HG03460 (cell line): ENCODE data around the gene CDC42SE2.
"Not testable (repeated sequence)": the region's sequence is repeated elsewhere in the genome, so short reads cannot be mapped to it uniquely, and the experiment has no call there.

Experiments
- ATAC-seq: cut with Tn5 transposase; IDR thresholded peaks from one replicate; pipeline ENCODE4 v1.9.1; 2021; ENCODE audit not compliant: unreplicated experiment

CDC42SE2 gene

DNA sequence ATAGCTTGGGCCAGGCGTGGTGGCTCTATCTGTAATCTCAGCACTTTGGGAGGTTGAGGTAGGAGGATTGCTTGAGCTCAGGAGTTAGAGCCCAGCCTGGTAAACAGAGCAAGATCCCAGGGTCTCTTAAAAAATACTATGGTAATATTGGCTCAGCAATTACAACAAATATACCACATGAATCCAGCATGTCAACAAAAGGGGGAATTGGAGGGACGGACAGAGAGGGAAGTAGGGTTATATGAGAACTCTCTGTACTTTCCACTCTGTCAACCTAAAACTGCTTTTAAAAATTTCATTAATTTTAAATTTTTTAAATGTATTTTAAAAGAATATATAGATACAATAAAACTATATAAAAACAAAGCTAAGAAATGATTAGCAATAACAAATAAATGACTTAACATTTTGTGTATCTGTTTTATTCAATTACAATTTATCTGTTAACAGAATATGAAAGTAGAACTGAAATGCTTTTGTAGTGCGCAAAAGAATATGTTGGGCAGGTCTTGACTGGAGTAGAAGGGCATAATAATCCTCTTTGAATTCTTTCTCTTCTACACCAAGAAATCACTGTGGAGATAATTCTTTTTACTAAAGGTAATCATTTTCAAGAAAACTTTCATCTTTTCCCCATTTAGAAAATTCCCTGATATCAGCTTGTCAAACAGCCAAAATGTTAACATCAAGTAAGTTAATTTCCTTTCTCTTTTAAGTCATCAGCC, 12.9 kb upstream of the CDC42SE2 start:
- no peak for ATAC-seq

DNA sequence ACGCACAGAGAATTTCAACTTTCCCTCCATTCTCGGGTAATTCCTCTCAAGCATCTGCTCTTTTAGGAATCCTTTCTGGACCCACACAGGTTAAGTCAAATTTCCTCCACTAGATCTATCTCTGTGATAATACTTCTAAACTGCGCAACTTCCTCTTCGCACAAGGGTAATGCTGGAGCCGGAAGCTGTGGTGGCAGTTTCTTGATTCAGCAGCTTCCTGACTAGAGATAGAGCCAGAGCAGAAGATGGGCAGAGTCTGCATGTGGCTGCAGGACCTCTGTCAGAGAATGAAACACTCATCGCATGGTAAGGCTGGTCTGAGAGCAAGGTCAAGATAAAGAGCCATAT, 11.1 kb upstream of the CDC42SE2 start:
- peak; percentile 90 for ATAC-seq

DNA sequence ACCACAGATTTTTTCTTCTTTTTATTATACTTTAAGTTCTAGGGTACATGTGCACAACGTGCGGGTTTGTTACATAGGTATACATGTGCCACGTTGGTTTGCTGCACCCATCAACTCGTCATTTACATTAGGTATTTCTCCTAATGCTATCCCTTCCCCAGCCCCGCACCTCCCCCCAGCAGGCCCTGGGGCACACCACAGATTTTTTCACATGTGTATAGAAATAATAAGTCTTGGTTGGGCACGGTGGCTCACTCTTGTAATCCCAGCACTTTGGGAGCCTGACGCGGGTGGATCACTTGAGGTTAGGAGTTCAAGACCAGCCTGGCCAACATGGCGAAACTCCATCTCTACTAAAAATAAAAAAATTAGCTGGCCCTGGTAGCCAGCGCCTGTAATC, 9.8 kb upstream of the CDC42SE2 start:
- ATAC-seq: not testable (repeated sequence)

DNA sequence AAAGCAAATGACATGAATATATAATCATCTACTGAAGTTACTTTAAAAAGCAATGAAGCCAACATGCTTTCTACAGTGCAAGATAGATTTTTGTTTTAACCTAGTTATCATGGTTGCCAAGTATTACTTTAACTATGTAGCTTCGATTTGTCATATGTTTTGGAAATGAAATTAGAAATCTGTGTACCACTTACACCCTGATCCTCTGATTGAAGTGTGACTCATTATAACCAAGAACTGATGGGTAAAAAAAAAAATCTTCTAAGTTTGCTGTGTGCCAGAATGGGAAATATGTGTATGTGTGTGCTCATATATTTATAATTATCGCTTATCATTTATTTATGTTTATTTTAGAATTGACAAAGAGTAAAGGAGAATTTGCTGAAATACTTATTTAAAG, 9.1 kb upstream of the CDC42SE2 start:
- no peak for ATAC-seq

DNA sequence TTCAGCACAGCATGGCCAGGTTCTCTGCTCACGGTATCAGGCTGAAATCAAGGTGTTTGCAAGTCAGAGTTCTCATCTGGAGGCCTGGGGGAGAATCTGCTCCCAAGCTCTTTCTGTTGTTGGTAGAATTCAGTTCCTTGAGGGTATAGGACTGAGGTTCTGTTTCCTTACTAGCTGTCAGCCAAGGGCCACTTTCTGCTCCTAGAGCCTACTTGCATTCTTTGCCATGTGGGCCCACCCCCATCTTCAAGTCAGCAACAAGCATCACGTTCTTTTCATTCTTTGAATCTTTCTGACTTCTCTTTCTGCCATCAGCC, 7.4 kb upstream of the CDC42SE2 start:
- ATAC-seq: no peak

DNA sequence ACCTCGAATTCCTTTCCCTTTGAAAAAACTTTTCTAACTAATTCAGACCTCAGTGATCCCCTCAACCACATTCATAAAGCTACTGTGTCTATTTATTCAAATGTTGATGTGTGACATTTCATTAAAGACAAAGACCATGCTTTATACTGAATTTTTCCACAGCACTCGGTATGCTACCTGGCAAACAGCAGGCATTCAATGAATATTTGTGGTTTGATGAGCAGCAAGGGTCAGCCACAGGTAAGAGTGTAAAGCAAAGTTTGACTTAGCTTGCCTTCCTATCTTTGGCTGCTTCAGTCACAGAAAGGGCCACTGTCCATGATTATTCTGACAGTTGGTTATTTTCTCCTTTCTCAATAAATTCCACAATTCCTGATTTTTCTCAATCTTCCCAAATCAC, 5.1 kb upstream of the CDC42SE2 start:
- no peak for ATAC-seq

DNA sequence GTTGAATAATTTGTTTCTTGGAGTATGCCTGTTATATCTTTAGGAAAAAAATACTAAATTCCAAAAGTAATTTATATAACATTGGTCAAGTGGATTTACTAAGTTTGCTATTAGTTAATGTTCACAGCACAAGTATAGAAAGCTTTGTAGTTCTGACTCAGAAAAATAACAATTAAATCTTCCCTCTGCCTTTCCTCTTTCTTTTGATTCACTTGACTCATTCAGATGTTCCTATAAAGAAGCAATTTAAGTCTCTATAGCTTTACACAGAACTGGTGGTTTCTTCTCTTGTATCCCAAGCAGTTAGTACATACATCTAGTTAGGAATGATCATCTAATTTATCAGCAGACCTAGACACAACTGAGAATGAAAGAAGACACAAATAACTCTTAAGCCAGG, 4.5 kb upstream of the CDC42SE2 start:
- ATAC-seq: no peak

DNA sequence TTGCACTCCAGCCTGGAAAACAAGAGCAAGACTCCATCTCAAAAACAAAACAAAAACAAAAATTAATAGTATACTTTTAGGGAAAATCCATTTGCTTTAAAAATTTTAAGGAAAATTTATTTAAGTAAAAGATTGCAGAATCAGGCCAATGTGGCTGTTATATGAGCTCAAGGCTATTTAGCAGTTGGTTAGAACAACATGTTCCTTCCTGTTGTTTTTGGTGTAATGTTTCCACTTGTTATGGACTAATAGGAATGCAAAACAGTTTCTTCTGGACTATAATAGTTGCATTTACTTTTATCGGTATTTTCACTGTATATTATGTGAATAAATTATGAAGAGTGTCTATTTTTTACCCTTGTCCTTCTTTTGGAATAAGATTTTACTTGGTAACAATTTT, 3.0 kb upstream of the CDC42SE2 start:
- no peak for ATAC-seq

DNA sequence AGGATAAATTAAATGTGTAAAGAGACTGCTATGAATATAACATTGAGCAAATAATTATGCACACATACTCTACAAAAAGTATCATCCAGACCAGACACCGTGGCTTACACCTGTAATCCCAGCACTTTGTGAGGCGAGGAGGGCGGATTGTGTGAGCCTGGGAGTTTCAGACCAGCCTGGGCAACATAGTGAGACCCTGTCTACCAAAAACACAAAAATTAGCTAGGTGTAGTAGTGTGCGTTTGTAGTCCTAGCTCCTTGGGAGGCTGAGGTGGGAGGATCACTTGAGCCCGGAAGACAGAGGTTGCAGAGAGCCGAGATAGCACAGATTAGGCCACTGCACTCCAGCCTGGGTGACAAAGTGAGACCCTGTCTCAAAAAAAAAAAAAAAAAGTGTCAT, 2.4 kb upstream of the CDC42SE2 start:
- no peak for ATAC-seq

DNA sequence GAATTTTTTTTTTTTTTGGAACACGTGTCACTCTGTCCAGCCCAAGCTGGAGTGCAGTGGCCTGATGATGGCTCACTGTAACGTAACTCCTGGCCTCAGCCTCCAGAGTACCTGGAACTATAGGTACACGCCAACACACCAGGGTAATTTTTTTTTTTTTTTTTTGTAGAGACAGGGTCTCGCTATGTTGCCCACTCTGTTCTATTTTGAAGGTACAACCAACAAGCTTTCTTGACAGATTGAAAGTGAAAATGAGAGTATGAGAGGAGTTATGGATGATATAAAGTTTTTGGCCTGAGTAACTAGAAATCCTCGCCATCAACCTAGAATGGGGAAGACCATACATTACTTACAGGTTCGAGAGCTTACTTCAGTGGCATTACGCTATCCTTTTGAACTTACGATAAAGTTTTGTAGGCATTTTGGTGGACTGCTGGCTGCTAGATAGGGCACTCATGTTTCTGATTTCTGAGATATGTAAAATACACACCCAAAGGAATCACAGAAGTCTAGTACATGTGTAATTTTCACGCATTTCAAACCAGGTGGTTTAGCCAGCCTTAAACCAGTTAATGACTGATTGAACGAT, 806 bp upstream of the CDC42SE2 start:
- peak; percentile 21 for ATAC-seq

DNA sequence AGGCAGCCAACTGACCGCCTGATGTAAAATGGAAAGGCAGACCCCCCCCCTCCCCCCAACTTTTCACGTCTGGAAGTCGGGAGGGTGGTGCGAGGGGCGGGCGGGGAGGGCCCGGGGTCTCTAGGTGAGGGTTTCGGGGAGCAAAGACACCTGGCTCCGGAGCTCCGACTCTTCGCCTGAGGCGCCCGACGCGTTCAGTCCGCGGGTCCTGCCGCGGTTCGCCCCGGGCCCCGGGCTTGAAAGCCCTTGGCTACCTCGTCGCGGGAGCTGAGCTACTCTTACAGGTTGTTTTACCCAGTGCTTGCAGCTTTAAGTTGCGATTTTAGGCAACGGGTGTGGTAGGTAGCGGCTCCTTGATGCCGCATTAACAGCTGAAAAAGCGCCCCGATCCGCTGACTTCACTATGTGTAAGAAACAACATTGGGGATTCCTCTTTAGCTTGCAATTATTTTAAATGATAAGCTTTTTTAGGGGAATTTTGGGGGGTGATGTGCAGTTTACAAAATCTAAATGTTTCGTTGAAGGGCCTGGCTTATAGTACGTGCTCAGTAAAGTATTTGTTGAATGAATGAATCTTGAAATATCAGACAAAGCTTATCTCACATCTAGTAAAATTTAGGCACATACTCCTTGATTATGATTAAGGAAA, 722 bp downstream of the CDC42SE2 start:
- peak; percentile 4 for ATAC-seq

DNA sequence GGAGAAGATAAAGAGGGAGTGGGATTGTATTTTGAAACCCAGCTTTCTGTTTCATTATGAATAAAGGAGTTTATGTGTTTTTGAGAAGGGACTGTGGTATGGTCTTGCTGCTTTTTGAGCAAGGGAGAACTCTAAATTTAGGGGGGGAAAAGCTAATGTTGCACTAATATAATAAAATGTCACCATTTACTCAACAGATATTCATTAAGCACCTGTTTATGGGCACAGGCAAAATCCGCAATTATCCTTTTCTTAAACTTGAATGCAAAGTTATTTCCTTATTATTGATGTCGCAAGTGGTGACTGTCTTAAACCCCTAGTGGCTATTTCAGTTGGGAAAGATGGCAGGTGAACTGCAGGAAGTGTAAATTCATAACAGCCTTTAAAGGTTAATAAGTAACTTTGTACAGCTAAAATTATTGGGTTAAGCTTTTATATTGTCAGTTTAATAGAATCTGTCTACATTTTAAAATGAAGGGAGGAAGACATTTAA, 1.5 kb downstream of the CDC42SE2 start:
- peak; percentile 25 for ATAC-seq

DNA sequence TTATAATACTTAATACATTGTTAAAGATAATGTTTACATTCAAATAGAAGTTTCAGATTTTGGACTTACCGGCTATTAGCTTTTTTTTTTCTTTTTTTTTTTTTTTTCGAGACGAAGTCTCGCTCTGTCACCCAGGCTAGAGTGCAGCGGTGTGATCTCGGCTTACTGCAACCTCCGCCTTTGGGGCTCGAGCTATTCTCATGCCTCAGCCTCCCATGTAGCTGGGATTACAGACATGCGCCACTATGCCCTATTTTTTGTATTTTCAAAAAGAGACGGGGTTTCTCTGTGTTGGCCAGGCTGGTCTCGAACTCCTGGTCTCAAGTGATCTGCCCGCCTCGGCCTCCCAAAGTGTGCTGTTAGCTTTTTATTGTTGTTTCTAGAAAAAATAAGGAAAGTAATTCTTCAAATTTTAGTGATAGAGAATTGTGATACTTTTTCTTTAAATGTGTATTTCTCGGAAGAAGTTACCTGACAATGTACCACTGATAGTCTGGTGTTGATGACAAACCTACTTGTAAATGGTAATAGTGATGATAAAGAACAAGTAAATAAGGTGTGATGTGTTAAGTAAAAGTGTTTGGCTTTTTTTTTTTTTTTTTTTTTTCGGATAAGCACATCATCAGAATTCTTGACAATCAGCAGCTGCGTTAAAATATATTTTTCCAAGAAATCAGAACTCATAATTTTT, 2.7 kb downstream of the CDC42SE2 start:
- ATAC-seq: no peak

DNA sequence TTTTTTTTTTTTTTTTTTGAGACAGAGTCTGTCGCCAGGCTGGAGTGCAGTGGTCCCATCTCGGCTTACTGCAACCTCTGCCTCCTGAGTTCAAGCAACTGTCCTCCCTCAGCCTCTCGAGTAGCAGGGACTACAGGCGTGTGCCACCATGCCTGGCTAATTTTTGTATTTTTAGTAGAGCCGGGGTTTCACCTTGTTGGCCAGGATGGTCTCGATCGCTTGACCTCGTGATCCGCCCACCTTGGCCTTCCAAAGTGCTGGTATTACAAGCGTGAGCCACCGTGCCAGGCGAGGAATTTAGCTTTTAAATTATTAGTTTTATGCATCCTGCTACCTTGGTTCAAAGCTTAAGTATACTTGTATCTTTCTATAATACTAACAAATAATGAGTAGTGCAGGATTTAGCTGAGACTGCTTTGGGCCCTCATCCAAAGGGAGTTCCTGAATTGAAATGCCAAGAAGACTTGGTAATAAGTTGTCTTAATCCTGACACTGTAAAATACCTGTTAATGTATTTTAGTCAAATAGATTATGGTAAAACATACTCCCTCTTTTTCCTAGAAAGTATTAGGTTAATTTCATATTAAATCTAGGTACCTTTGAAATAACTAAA, 5.0 kb downstream of the CDC42SE2 start:
- ATAC-seq: no peak

DNA sequence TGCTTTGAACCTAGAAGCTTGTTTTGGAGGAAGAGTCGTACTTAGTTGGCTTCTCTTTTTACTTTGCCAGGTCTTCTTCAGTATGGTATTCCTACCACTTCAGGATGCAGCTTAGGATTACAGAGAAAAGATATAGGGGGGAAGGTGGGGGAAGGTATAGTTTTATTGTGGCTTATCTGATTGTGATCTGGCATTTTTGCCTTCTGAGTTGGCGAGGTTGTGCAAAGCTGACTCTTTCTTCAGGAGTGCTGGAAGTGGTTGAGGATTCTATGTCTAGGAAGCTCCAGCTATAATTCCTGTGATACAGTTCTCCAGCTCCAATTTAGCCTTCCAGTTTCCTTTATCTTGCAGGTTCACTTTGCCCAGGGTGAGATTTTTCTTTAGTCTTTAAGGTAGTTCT, 7.0 kb downstream of the CDC42SE2 start:
- ATAC-seq: no peak

DNA sequence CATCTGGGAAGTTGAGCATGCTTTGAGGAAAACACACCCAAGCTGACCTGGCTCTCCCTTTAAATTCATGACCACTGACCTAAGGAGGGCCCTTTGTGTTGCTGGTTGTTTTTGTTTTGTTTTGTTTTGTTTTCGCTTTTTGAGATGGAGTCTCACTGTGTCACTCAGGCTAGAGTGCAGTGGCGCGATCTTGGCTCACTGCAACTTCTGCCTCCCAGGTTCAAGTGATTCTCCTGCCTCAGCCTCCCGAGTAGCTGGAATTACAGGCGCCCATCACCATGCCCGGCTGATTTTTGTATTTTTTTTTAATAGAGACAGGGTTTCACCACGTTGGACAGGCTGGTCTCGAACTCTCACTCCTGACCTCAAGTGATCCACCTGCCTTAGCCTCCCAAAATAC, 8.0 kb downstream of the CDC42SE2 start:
- not testable (repeated sequence) for ATAC-seq

DNA sequence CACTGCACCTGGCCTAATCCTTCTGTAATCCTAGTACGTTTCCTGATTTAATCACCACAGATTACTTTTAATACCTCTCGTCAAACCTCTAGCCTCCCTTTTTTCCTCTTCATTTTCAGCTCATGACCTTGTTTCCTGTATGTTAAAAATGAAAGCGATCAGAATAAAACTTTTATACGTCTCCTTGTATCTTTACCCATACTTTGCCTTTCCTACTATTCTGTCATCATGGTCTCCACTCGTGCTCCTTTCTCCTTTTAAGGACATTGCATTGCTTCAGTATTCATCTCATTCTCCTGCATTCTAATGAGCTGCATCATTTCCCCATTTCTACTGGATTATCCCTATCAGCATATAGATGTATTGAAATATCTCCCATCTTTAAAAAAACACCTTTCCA, 8.5 kb downstream of the CDC42SE2 start:
- ATAC-seq: no peak

DNA sequence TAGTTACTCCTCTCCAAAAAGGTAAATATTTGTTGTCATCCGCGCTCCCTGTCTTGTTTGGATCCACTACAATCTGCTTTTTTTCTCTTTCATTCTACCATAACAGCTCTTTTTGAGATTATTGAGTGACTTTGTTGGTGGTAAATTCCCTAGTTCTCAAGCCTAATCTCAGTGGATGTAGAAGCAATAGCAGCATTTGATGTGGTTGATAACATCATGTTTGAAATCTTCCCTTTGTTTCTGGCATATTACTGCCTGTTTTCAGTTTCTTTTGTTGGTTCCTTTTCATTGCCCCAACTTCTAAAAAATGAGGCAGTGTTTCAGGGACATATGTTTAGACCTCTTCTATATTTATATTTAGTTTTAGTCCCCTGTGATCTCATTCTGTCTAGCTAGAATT, 8.9 kb downstream of the CDC42SE2 start:
- no peak for ATAC-seq

DNA sequence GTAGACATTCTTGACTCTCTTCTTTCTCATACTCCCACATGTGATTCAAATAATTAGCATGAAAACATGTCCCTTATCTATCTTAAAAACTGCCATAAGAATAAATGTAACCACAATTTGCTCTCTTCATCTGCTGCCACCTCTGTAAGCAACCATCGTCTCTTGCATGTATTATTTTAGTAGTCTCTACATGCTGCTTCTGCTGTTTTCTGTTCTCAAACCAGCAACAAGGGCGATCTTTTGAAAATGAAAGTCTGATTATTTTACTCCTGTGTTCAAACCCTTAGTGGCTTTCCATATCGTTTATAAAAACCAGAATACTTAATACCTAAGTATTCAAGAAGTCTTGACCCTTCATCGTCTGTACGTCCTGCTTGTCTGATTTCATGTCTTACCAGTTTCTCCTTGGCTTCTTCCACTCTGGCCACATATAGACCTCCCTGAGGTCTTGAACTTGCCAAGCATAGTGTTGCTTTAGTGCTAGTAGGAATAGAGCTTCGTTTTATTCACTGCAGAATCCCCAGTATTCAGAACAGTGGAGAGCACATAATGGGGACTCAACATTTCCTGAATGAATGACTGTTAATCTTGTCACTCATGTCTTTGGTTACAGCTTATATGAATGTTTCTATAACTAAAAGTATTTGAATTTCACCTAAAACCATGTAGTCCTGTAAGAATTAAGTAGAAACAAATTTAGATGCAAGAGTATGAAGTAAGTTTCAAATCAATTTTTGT, 10.6 kb downstream of the CDC42SE2 start:
- no peak for ATAC-seq

DNA sequence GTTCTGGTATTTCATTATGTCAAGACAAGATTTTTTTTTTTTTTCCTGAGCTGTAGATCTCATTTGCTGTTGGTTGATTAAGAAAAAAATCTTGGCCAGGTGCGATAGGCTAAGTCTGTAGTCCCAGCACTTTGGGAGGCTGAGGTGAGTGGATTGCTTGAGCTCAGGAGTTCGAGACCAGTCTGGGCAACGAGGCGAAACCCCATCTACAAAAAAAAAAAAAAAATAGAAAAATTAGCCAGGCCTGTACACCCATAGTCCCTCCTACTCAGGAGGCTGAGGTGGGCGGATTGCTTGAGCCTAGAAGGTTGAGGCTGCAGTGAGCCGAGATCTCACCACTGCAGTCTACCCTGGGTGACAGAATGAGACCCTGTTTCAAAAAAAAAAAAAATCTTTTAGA, 12.2 kb downstream of the CDC42SE2 start:
- no peak for ATAC-seq

DNA sequence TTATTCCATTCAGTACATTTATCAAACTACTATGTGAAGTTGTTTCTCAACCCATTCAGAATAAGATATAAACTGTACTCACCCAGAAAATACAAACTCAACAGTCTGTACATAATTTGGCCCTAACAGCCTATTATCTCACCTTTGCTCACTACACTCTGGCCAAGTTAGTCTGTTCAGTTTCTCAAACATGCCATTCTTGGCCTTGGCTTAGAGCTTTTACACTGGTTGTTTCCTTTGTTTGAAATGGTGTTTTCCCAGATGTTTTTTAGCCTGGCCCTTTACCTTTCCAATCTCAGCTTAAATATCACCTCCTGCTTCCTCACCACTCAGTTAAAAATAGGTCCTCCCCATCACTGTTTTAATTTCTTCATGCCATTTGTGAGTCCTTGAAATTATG, 13.6 kb downstream of the CDC42SE2 start:
- no peak for ATAC-seq
